K562 (cell line): Measurements from ENCODE around the gene PRAMEF1. TPM values are rescaled to one million over a fixed set of nuclear protein-coding genes. Genes with fewer than 3 reads are reported as not detected.
A peak's percentile ranks its signal among the peaks of the same experiment; 100 is the strongest.

Experiments
- ATF1 ChIP-seq, 2 experiments: fragments of 450-650 bp in 1 of 2; IDR thresholded peaks; 2 replicates each; pipeline ENCODE4 v1.6.1; 2016; ENCODE audit warnings: missing compliant biosample characterization in 1 of 2, missing genetic modification characterization in 1 of 2
- BCOR ChIP-seq: fragments of 450-650 bp; IDR thresholded peaks from 2 replicates; pipeline ENCODE4 v1.6.1; 2016
- CEBPG ChIP-seq, 3 experiments: fragments of 200-800 bp in 1 of 3; sonication (Bioruptor generic) in 1 of 3; sonication (generic) in 1 of 3; formaldehyde crosslinking in 1 of 3; IDR thresholded peaks in 2 of 3; conservative IDR thresholded peaks in 1 of 3; 2 replicates each; pipeline versions ENCODE4 v1.6.1 to v1.8.0; 2016 to 2022; ENCODE audit warnings: missing compliant biosample characterization in 2 of 3, missing genetic modification characterization in 2 of 3, mild to moderate bottlenecking in 1 of 3, missing genetic modification reagents in 1 of 3
- HES1 ChIP-seq: fragments of 450-650 bp; IDR thresholded peaks from 2 replicates; pipeline ENCODE4 v1.6.1; 2016; ENCODE audit warnings: low read depth, mild to moderate bottlenecking, moderate library complexity
- L3MBTL2 ChIP-seq: fragments of 450-650 bp; IDR thresholded peaks from 2 replicates; pipeline ENCODE4 v1.6.1; 2016; ENCODE audit warnings: mild to moderate bottlenecking, moderate library complexity
- NFRKB ChIP-seq: fragments of 450-650 bp; IDR thresholded peaks from 2 replicates; pipeline ENCODE4 v1.6.1; 2016; ENCODE audit warnings: low read depth
- PCBP1 ChIP-seq: fragments of 200-400 bp; formaldehyde crosslinking; IDR thresholded peaks from 2 replicates; pipeline ENCODE4 v1.6.1; 2018; ENCODE audit warnings: mild to moderate bottlenecking, low read depth, low read length; ENCODE audit not compliant: poor library complexity, severe bottlenecking
- RB1 ChIP-seq: fragments of 450-650 bp; IDR thresholded peaks from 2 replicates; pipeline ENCODE4 v1.6.1; 2017; ENCODE audit warnings: low read depth, mild to moderate bottlenecking
- TEAD1 ChIP-seq, 2 experiments: fragments of 450-650 bp in 1 of 2; sonication (generic) in 1 of 2; formaldehyde crosslinking; IDR thresholded peaks; 2 replicates each; pipeline versions ENCODE4 v1.4.0 to v1.8.0; 2020 to 2022; ENCODE audit warnings: mild to moderate bottlenecking in 2 of 2, missing genetic modification reagents in 1 of 2
- ZEB2 ChIP-seq: fragments of 450-650 bp; IDR thresholded peaks from 2 replicates; pipeline ENCODE4 v1.6.1; 2016
- ZNF197 ChIP-seq: fragments of 200-800 bp; sonication (Bioruptor generic); IDR thresholded peaks from 2 replicates; pipeline ENCODE4 v1.6.1; 2016; ENCODE audit warnings: low read depth, missing genetic modification characterization, missing compliant biosample characterization
- ZNF274 ChIP-seq: IDR thresholded peaks from 2 replicates; pipeline ENCODE4 v1.6.1; 2011; ENCODE audit warnings: low read depth, mild to moderate bottlenecking, low read length, moderate library complexity, borderline replicate concordance
- ZNF347 ChIP-seq: fragments of 450-650 bp; formaldehyde crosslinking; IDR thresholded peaks from 2 replicates; pipeline ENCODE4 v1.4.0; 2020; ENCODE audit warnings: low read depth, mild to moderate bottlenecking, moderate library complexity
- polyA plus RNA-seq, 8 experiments: library from polyadenylated mRNA; depleted of rRNA in 4 of 8; stranded (reverse) in 5 of 8; unstranded in 3 of 8; fragments of >200 nt; fragmentation: Nextera tagmentation in 2 of 8; fragmentation: Illumina TruSeq in 1 of 8; extraction: Ambion mirVana in 2 of 8; extraction: Trizol in 1 of 8; gene quantifications; 2 replicates each; pipeline versions ENCODE4 v1.2.1 to v1.2.3, GENCODE V29; 2011 to 2014; ENCODE audit warnings: inconsistent platforms in 1 of 8, missing spikeins in 1 of 8
- total RNA-seq, 7 experiments: library from RNA; depleted of rRNA in 6 of 7; stranded (reverse); fragments of >200 nt in 6 of 7; fragmentation: Illumina TruSeq in 2 of 7; extraction: Trizol in 2 of 7; gene quantifications; 2 replicates each; pipeline versions ENCODE4 v1.2.1 to v1.2.3, GENCODE V29; 2011 to 2021; ENCODE audit warnings: low replicate concordance in 1 of 7
- TF ChIP-seq, protein P1 (sequence below), 2 experiments: fragments of 450-650 bp; IDR thresholded peaks; 2 replicates each; pipeline ENCODE4 v1.6.1; 2018; ENCODE audit warnings: mild to moderate bottlenecking in 2 of 2, low read depth in 1 of 2; ENCODE audit not compliant: partially characterized antibody in 2 of 2
- TF ChIP-seq, protein P2 (sequence below): fragments of 200-800 bp; sonication (Bioruptor generic); IDR thresholded peaks from 2 replicates; pipeline ENCODE4 v1.6.1; 2017; ENCODE audit warnings: missing genetic modification characterization, missing compliant biosample characterization
- TF ChIP-seq, protein P3 (sequence below): sonication (generic); formaldehyde crosslinking; IDR thresholded peaks from 2 replicates; pipeline ENCODE4 v1.8.0; 2022; ENCODE audit warnings: missing genetic modification reagents, mild to moderate bottlenecking, borderline replicate concordance
- TF ChIP-seq, protein P4 (sequence below): fragments of 250-450 bp; sonication (Bioruptor Pico); IDR thresholded peaks from 2 replicates; pipeline ENCODE4 v1.8.0; 2022; ENCODE audit warnings: moderate library complexity, mild to moderate bottlenecking, inconsistent platforms

The PRAMEF1 gene
- total and polyA plus RNA-seq, 9 of the 15 experiments (the other 6 are each of a cell fraction or from before 2014, with no cell fraction given) = not detected

DNA sequence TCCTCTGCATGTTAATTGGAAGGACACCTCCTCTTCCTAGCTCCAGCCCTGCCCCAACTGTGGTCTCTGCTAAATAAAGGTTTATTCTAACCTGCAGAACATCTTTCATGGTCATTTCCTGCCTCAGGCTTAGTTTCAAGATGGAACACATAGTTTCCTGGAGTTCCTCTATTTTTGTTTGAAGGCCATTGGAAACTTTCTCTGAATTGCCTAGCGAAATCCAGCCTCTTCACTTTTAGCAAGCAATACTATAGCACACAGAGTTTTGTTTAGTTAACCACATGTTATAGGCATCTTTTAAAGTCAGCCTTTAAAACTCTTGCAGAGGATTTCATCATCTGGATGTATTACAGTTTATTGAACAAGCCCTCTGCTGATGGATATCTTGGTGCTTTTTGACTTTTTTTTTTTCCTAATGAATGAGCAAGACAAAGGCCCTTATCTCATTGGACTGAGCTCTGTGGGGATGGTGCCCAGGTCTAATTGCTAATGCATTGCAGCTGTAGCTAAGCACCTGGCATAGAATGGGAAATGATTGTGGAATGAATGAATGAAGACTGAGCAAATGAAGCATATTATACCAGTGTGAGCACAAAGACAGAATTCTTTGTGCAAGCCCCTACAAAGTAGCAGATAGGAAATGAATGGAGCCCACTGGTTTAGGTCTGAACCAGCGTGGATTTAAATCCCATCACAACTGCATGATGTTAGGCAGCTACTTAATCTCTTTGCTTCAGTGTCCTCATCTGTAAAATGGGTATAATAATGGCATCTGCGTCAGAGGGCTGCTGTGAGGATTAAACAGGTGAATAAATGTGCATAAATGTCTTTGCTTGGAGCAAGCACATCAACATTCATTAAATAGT is 45.8 kb upstream of the PRAMEF1 start (continued):
- TF ChIP-seq ATF1 (CRISPR knock-in tag; IDR thresholded peaks at IDR 0.05) = no peak
- no peak; the same call in 1 of the 2 replicates for TF ChIP-seq ATF1 (tag; IDR thresholded peaks at IDR 0.05)
- TF ChIP-seq ZNF274 = no peak
- peak; percentile 80 for TF ChIP-seq L3MBTL2
- no peak for TF ChIP-seq RB1
- no peak for TF ChIP-seq HES1
- no peak for TF ChIP-seq ZNF347
- TF ChIP-seq CEBPG (CRISPR knock-in tag; IDR thresholded peaks at IDR 0.05) = peak; percentile 95
- TF ChIP-seq CEBPG (tag; conservative IDR thresholded peaks at IDR 0.05 in 1 of 2, IDR thresholded peaks at IDR 0.05 in 1 of 2) = peak; percentile 97 to 100
- TF ChIP-seq, protein P1, sequence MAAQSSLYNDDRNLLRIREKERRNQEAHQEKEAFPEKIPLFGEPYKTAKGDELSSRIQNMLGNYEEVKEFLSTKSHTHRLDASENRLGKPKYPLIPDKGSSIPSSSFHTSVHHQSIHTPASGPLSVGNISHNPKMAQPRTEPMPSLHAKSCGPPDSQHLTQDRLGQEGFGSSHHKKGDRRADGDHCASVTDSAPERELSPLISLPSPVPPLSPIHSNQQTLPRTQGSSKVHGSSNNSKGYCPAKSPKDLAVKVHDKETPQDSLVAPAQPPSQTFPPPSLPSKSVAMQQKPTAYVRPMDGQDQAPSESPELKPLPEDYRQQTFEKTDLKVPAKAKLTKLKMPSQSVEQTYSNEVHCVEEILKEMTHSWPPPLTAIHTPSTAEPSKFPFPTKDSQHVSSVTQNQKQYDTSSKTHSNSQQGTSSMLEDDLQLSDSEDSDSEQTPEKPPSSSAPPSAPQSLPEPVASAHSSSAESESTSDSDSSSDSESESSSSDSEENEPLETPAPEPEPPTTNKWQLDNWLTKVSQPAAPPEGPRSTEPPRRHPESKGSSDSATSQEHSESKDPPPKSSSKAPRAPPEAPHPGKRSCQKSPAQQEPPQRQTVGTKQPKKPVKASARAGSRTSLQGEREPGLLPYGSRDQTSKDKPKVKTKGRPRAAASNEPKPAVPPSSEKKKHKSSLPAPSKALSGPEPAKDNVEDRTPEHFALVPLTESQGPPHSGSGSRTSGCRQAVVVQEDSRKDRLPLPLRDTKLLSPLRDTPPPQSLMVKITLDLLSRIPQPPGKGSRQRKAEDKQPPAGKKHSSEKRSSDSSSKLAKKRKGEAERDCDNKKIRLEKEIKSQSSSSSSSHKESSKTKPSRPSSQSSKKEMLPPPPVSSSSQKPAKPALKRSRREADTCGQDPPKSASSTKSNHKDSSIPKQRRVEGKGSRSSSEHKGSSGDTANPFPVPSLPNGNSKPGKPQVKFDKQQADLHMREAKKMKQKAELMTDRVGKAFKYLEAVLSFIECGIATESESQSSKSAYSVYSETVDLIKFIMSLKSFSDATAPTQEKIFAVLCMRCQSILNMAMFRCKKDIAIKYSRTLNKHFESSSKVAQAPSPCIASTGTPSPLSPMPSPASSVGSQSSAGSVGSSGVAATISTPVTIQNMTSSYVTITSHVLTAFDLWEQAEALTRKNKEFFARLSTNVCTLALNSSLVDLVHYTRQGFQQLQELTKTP (IDR thresholded peaks at IDR 0.05; ENCODE audit: low read depth in 1 of 2, partially characterized antibody in 2 of 2) = peak; percentile 59 to 69
- TF ChIP-seq, protein P2, sequence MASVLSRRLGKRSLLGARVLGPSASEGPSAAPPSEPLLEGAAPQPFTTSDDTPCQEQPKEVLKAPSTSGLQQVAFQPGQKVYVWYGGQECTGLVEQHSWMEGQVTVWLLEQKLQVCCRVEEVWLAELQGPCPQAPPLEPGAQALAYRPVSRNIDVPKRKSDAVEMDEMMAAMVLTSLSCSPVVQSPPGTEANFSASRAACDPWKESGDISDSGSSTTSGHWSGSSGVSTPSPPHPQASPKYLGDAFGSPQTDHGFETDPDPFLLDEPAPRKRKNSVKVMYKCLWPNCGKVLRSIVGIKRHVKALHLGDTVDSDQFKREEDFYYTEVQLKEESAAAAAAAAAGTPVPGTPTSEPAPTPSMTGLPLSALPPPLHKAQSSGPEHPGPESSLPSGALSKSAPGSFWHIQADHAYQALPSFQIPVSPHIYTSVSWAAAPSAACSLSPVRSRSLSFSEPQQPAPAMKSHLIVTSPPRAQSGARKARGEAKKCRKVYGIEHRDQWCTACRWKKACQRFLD (CRISPR knock-in tag) = no peak; the same call in 1 of the 2 replicates
- TF ChIP-seq, protein P3, sequence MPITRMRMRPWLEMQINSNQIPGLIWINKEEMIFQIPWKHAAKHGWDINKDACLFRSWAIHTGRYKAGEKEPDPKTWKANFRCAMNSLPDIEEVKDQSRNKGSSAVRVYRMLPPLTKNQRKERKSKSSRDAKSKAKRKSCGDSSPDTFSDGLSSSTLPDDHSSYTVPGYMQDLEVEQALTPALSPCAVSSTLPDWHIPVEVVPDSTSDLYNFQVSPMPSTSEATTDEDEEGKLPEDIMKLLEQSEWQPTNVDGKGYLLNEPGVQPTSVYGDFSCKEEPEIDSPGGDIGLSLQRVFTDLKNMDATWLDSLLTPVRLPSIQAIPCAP (CRISPR knock-in tag) = no peak
- TF ChIP-seq ZEB2 = peak; percentile 73; the same call in 1 of the 2 replicates
- peak; percentile 89; the same call in 1 of the 2 replicates for TF ChIP-seq BCOR
- TF ChIP-seq PCBP1 = no peak
- TF ChIP-seq ZNF197 (CRISPR knock-in tag) = 0 out of 2 replicates have a peak, but pooled peaks have one; percentile 43
- TF ChIP-seq, protein P4, sequence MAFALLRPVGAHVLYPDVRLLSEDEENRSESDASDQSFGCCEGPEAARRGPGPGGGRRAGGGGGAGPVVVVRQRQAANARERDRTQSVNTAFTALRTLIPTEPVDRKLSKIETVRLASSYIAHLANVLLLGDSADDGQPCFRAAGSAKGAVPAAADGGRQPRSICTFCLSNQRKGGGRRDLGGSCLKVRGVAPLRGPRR (CRISPR knock-in tag) = no peak
- TF ChIP-seq NFRKB = peak; percentile 41; the same call in 1 of the 2 replicates
- peak in 1 of 2 experiments; percentile 47; a peak in 1 of 4 replicates for TF ChIP-seq TEAD1 (CRISPR knock-in tag; IDR thresholded peaks at IDR 0.05)
